HepG2 (cell line): ENCODE data around the gene RABGGTA. TPM values are rescaled to one million over a fixed set of nuclear protein-coding genes. Genes with fewer than 3 reads are reported as not detected.

Experiments used
- CBX2 ChIP-seq, 2 experiments: fragments of 200-600 bp in 1 of 2; sonication (generic); formaldehyde crosslinking in 1 of 2; IDR thresholded peaks; 2 replicates each; pipeline versions ENCODE4 v1.7.0 to v1.8.1; 2018 to 2022; ENCODE audit warnings: low read depth in 2 of 2, low read length in 1 of 2, mild to moderate bottlenecking in 1 of 2, missing genetic modification reagents in 1 of 2
- GLI4 ChIP-seq: sonication (generic); formaldehyde crosslinking; IDR thresholded peaks from 2 replicates; pipeline ENCODE4 v1.5.1; 2020; ENCODE audit warnings: missing genetic modification reagents, mild to moderate bottlenecking, moderate library complexity, borderline replicate concordance
- HMG20A ChIP-seq: IDR thresholded peaks from 2 replicates; pipeline ENCODE4 v1.6.1; 2016; ENCODE audit warnings: borderline replicate concordance
- HNRNPH1 ChIP-seq: fragments of 200-400 bp; formaldehyde crosslinking; optimal IDR thresholded peaks from 2 replicates; pipeline ENCODE3; 2017; ENCODE audit warnings: mild to moderate bottlenecking, low read depth, low read length
- KDM3A ChIP-seq: IDR thresholded peaks from 2 replicates; pipeline ENCODE4 v1.6.1; 2018; ENCODE audit warnings: low read depth, missing compliant biosample characterization
- PAWR ChIP-seq: sonication (generic); formaldehyde crosslinking; IDR thresholded peaks from 2 replicates; pipeline ENCODE4 v1.4.0; 2020; ENCODE audit warnings: missing genetic modification reagents, mild to moderate bottlenecking, borderline replicate concordance
- POGZ ChIP-seq: sonication (generic); formaldehyde crosslinking; IDR thresholded peaks from 2 replicates; pipeline ENCODE4 v1.4.0; 2020; ENCODE audit warnings: mild to moderate bottlenecking, missing genetic modification reagents
- SNAPC5 ChIP-seq: sonication (generic); formaldehyde crosslinking; IDR thresholded peaks from 2 replicates; pipeline ENCODE4 v1.8.1; 2023; ENCODE audit warnings: mild to moderate bottlenecking, missing genetic modification reagents, borderline replicate concordance
- TARDBP ChIP-seq: sonication (generic); formaldehyde crosslinking; IDR thresholded peaks from 2 replicates; pipeline ENCODE4 v1.8.0; 2022; ENCODE audit warnings: mild to moderate bottlenecking, missing genetic modification reagents
- ZBTB14 ChIP-seq: sonication (generic); formaldehyde crosslinking; IDR thresholded peaks from 2 replicates; pipeline ENCODE4 v1.4.0; 2020; ENCODE audit warnings: missing genetic modification reagents
- ZKSCAN5 ChIP-seq: sonication (generic); formaldehyde crosslinking; IDR thresholded peaks from 2 replicates; pipeline ENCODE4 v1.5.1; 2020; ENCODE audit warnings: mild to moderate bottlenecking, missing genetic modification reagents
- ZNF30 ChIP-seq: sonication (generic); formaldehyde crosslinking; IDR thresholded peaks from 2 replicates; pipeline ENCODE4 v1.5.0; 2020; ENCODE audit warnings: mild to moderate bottlenecking, missing genetic modification reagents
- ZNF33B ChIP-seq: sonication (generic); formaldehyde crosslinking; IDR thresholded peaks from 2 replicates; pipeline ENCODE4 v1.5.1; 2020; ENCODE audit warnings: mild to moderate bottlenecking, missing genetic modification reagents
- ZNF607 ChIP-seq: sonication (generic); formaldehyde crosslinking; IDR thresholded peaks from 2 replicates; pipeline ENCODE4 v1.5.1; 2020; ENCODE audit warnings: missing genetic modification reagents, mild to moderate bottlenecking, borderline replicate concordance
- ZNF674 ChIP-seq: sonication (generic); formaldehyde crosslinking; IDR thresholded peaks from 2 replicates; pipeline ENCODE4 v1.5.0; 2020; ENCODE audit warnings: low read depth, mild to moderate bottlenecking, missing genetic modification reagents
- ZNF772 ChIP-seq: sonication (generic); formaldehyde crosslinking; IDR thresholded peaks from 2 replicates; pipeline ENCODE4 v1.5.0; 2020; ENCODE audit warnings: mild to moderate bottlenecking, missing genetic modification reagents
- ZNF780A ChIP-seq: sonication (generic); formaldehyde crosslinking; IDR thresholded peaks from 2 replicates; pipeline ENCODE4 v1.8.0; 2022; ENCODE audit warnings: mild to moderate bottlenecking, missing genetic modification reagents, moderate library complexity
- ZNF850 ChIP-seq: sonication (generic); formaldehyde crosslinking; conservative IDR thresholded peaks from 2 replicates; pipeline ENCODE4 v1.9.0; 2021; ENCODE audit warnings: mild to moderate bottlenecking, missing genetic modification reagents
- ZSCAN29 ChIP-seq: sonication (generic); formaldehyde crosslinking; conservative IDR thresholded peaks from 2 replicates; pipeline ENCODE4 v1.4.0; 2020; ENCODE audit warnings: mild to moderate bottlenecking, missing genetic modification reagents
- polyA plus RNA-seq, 8 experiments: library from polyadenylated mRNA; depleted of rRNA in 3 of 8; stranded (reverse) in 7 of 8; unstranded in 1 of 8; fragments of >200 nt; fragmentation: Illumina TruSeq in 4 of 8; extraction: Trizol in 4 of 8; gene quantifications; 2 replicates each; pipeline versions ENCODE4 v1.2.1 to v1.2.3, GENCODE V29; 2011 to 2016; ENCODE audit warnings: low read depth in 4 of 8, missing spikeins in 1 of 8, mixed read lengths in 1 of 8; ENCODE audit not compliant: insufficient read depth in 1 of 8
- total RNA-seq, 5 experiments: library from RNA; depleted of rRNA; stranded (reverse); fragments of >200 nt; fragmentation: Illumina TruSeq; extraction: Trizol; gene quantifications; 2 replicates each; pipeline ENCODE4 v1.2.3, GENCODE V29; 2016; ENCODE audit warnings: low read depth in 1 of 5
- TF ChIP-seq, protein P1 (sequence below): IDR thresholded peaks from 2 replicates; pipeline ENCODE4 v1.6.1; 2016; ENCODE audit warnings: missing compliant biosample characterization, missing genetic modification reagents, borderline replicate concordance
- TF ChIP-seq, protein P2 (sequence below): sonication (generic); formaldehyde crosslinking; IDR thresholded peaks from 2 replicates; pipeline ENCODE4 v1.4.0; 2020; ENCODE audit warnings: missing genetic modification reagents
- TF ChIP-seq, protein P3 (sequence below), 2 experiments: IDR thresholded peaks; 2 replicates each; pipeline ENCODE4 v1.6.1; 2011 to 2012; ENCODE audit warnings: low read length in 2 of 2, borderline replicate concordance in 1 of 2, low read depth in 1 of 2, mild to moderate bottlenecking in 1 of 2, moderate library complexity in 1 of 2

RABGGTA gene
- total and polyA plus RNA-seq, 2 of the 13 experiments (the other 11 are each of a cell fraction or from before 2014, with no cell fraction given) = 57.9 to 90.8 TPM

GRCh38 chr14:24271134-24271833 lies at the start of gene RABGGTA (continued):
- peak; percentile 93; the same call in 1 of the 2 replicates for TF ChIP-seq SNAPC5 (CRISPR knock-in tag)
- TF ChIP-seq ZNF33B (CRISPR knock-in tag) = peak; percentile 24; the same call in 1 of the 2 replicates
- peak; percentile 99 for TF ChIP-seq ZNF674 (CRISPR knock-in tag)
- TF ChIP-seq HNRNPH1 = no peak
- TF ChIP-seq ZNF850 = no peak
- peak; percentile 97 for TF ChIP-seq GLI4 (CRISPR knock-in tag)
- TF ChIP-seq CBX2 (IDR thresholded peaks at IDR 0.05; ENCODE audit: low read depth, low read length) = no peak
- TF ChIP-seq CBX2 (CRISPR knock-in tag; IDR thresholded peaks at IDR 0.05; ENCODE audit: low read depth) = no peak
- peak; percentile 100 for TF ChIP-seq POGZ (CRISPR knock-in tag)
- peak; percentile 100 for TF ChIP-seq KDM3A (CRISPR knock-in tag)
- TF ChIP-seq ZNF30 (CRISPR knock-in tag) = peak; percentile 75; the same call in 1 of the 2 replicates
- peak; percentile 42; the same call in 1 of the 2 replicates for TF ChIP-seq PAWR (CRISPR knock-in tag)
- TF ChIP-seq, protein P1, sequence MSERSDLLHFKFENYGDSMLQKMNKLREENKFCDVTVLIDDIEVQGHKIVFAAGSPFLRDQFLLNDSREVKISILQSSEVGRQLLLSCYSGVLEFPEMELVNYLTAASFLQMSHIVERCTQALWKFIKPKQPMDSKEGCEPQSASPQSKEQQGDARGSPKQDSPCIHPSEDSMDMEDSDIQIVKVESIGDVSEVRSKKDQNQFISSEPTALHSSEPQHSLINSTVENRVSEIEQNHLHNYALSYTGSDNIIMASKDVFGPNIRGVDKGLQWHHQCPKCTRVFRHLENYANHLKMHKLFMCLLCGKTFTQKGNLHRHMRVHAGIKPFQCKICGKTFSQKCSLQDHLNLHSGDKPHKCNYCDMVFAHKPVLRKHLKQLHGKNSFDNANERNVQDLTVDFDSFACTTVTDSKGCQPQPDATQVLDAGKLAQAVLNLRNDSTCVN = peak; percentile 95
- peak; percentile 86 for TF ChIP-seq ZBTB14 (CRISPR knock-in tag)
- TF ChIP-seq ZSCAN29 (CRISPR knock-in tag) = peak; percentile 92
- TF ChIP-seq, protein P2, sequence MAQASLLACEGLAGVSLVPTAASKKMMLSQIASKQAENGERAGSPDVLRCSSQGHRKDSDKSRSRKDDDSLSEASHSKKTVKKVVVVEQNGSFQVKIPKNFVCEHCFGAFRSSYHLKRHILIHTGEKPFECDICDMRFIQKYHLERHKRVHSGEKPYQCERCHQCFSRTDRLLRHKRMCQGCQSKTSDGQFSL (CRISPR knock-in tag) = peak; percentile 89
- TF ChIP-seq, protein P3, sequence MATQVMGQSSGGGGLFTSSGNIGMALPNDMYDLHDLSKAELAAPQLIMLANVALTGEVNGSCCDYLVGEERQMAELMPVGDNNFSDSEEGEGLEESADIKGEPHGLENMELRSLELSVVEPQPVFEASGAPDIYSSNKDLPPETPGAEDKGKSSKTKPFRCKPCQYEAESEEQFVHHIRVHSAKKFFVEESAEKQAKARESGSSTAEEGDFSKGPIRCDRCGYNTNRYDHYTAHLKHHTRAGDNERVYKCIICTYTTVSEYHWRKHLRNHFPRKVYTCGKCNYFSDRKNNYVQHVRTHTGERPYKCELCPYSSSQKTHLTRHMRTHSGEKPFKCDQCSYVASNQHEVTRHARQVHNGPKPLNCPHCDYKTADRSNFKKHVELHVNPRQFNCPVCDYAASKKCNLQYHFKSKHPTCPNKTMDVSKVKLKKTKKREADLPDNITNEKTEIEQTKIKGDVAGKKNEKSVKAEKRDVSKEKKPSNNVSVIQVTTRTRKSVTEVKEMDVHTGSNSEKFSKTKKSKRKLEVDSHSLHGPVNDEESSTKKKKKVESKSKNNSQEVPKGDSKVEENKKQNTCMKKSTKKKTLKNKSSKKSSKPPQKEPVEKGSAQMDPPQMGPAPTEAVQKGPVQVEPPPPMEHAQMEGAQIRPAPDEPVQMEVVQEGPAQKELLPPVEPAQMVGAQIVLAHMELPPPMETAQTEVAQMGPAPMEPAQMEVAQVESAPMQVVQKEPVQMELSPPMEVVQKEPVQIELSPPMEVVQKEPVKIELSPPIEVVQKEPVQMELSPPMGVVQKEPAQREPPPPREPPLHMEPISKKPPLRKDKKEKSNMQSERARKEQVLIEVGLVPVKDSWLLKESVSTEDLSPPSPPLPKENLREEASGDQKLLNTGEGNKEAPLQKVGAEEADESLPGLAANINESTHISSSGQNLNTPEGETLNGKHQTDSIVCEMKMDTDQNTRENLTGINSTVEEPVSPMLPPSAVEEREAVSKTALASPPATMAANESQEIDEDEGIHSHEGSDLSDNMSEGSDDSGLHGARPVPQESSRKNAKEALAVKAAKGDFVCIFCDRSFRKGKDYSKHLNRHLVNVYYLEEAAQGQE (IDR thresholded peaks at IDR 0.05; ENCODE audit: borderline replicate concordance in 1 of 2, low read depth in 1 of 2, low read length in 2 of 2) = no peak; a peak in 1 of 4 replicates
- TF ChIP-seq ZNF607 (CRISPR knock-in tag) = peak; percentile 99
- TF ChIP-seq ZNF772 (CRISPR knock-in tag) = peak; percentile 98
- peak; percentile 100 for TF ChIP-seq TARDBP (CRISPR knock-in tag)
- TF ChIP-seq HMG20A (CRISPR knock-in tag) = no peak
- TF ChIP-seq ZKSCAN5 (CRISPR knock-in tag) = peak; percentile 71
- TF ChIP-seq ZNF780A (CRISPR knock-in tag) = peak; percentile 95; the same call in 1 of the 2 replicates
